ENCODE results near the gene CLDN8. TPM values are rescaled to one million over a fixed set of nuclear protein-coding genes. Genes with fewer than 3 reads are reported as not detected.

The CLDN8 gene
- total RNA-seq, 1 experiment from 2014 or later = not detected

DNA sequence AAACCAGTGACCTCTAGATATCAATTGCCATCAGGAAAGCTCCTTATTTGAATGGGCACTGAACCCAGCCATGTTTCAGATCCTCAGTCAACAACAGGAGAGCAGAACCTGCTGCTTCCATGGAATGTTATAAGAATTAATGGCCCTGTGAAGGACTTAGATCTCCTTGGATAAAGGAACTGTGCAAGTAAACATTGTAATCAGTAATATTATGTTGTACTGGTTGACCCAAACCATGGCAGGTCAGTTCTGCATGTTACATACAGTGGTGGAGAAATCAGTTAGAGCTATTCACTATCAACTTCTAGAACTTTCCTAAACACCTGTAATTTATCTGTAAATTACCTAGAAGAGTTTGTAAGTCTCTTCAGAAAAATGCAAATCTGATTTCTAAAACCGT, 11.2 kb upstream of the CLDN8 start:
- H3K27me3 Mint-ChIP-seq (ENCODE audit: insufficient read depth, unreplicated experiment) = no peaks in the 10 kb centered on the region
- ChIA-PET POLR2A (interaction anchor here (0.7 to 1.8 kb wide), 7 partner anchors 8 to 1154 kb away, joined by 3 to 7 read pairs (median 3); partner anchors contain the start of gene CLDN8), CTCF (interaction anchor here (0.7 to 1.6 kb wide), 6 partner anchors 10 to 183 kb away, joined by 3 to 5 read pairs (median 4); no protein-coding TSS in a partner anchor)
- intact Hi-C loops (cut with micrococcal nuclease) = no loop called here
- H3K4me1 Mint-ChIP-seq (ENCODE audit: insufficient read depth, unreplicated experiment) = peaks cover 13% of the 10 kb centered on the region
- DNase-seq (ENCODE audit: unreplicated experiment) = no peak
- no peaks in the 10 kb centered on the region for H3K9me3 Mint-ChIP-seq (ENCODE audit: unreplicated experiment)
- H3K27ac Mint-ChIP-seq (ENCODE audit: low read depth, unreplicated experiment) = no peak overlapping the region
- TF ChIP-seq, protein P1, sequence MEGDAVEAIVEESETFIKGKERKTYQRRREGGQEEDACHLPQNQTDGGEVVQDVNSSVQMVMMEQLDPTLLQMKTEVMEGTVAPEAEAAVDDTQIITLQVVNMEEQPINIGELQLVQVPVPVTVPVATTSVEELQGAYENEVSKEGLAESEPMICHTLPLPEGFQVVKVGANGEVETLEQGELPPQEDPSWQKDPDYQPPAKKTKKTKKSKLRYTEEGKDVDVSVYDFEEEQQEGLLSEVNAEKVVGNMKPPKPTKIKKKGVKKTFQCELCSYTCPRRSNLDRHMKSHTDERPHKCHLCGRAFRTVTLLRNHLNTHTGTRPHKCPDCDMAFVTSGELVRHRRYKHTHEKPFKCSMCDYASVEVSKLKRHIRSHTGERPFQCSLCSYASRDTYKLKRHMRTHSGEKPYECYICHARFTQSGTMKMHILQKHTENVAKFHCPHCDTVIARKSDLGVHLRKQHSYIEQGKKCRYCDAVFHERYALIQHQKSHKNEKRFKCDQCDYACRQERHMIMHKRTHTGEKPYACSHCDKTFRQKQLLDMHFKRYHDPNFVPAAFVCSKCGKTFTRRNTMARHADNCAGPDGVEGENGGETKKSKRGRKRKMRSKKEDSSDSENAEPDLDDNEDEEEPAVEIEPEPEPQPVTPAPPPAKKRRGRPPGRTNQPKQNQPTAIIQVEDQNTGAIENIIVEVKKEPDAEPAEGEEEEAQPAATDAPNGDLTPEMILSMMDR (IDR thresholded peaks at IDR 0.05; ENCODE audit: unreplicated experiment) = no peak
- BruUV-seq (replicated peaks) = no TSS peak
- no peak overlapping the region for H3K4me3 Mint-ChIP-seq (ENCODE audit: unreplicated experiment)
- no peaks in the 10 kb centered on the region for H3K36me3 Mint-ChIP-seq (ENCODE audit: insufficient read depth, unreplicated experiment)

DNA sequence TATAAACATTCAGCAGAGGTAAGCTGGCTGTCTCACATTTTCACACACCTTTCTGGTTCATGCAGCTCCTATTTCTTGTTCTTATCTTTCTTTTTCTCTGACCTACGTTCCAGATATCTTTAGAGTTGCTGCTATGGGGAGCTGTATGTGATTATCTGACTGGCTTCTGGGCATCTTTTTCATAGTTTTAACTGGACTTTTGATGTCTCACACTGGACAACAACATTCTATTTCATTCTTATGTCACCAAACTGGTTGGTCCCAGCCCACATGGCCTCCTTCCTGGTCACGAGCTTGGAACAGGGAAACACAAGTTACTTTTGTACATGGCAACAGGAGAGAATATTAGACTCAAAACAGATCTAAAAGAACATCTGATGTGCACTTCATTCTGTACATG, 7.7 kb upstream of the CLDN8 start:
- ChIA-PET POLR2A (interaction anchor here (0.6 kb wide), 1 partner anchor 9 kb away, joined by 3 read pairs; no protein-coding TSS in a partner anchor), CTCF (interaction anchor here (0.7 to 0.9 kb wide), 3 partner anchors 35 to 608 kb away, joined by 3 to 4 read pairs (median 3); no protein-coding TSS in a partner anchor)
- Mint-ChIP-seq H3K9me3 (ENCODE audit: unreplicated experiment) (no peaks in the 10 kb centered on the region), H3K4me3 (ENCODE audit: unreplicated experiment) (no peak overlapping the region), H3K4me1 (ENCODE audit: insufficient read depth, unreplicated experiment) (peaks cover 13% of the 10 kb centered on the region), H3K27ac (ENCODE audit: low read depth, unreplicated experiment) (no peak overlapping the region), H3K27me3 (ENCODE audit: insufficient read depth, unreplicated experiment) (no peaks in the 10 kb centered on the region), H3K36me3 (ENCODE audit: insufficient read depth, unreplicated experiment) (no peaks in the 10 kb centered on the region)
- DNase-seq (ENCODE audit: unreplicated experiment) = no peak
- TF ChIP-seq, protein P1 (IDR thresholded peaks at IDR 0.05; ENCODE audit: unreplicated experiment) = no peak
- BruUV-seq (replicated peaks) = no TSS peak
- intact Hi-C loops (cut with micrococcal nuclease) = no loop called here

- CTCF ChIA-PET = interaction anchor here (0.5 to 0.9 kb wide), 2 partner anchors 274 to 609 kb away, joined by 3 to 4 read pairs; partner anchors contain the start of gene KRTAP19-4
- no peak overlapping the region for H3K27ac Mint-ChIP-seq (ENCODE audit: low read depth, unreplicated experiment)
- TF ChIP-seq, protein P1 (IDR thresholded peaks at IDR 0.05; ENCODE audit: unreplicated experiment) = no peak
- H3K9me3 Mint-ChIP-seq (ENCODE audit: unreplicated experiment) = no peaks in the 10 kb centered on the region
- BruUV-seq (replicated peaks) = no TSS peak
- no peak for DNase-seq (ENCODE audit: unreplicated experiment)
- H3K4me3 Mint-ChIP-seq (ENCODE audit: unreplicated experiment) = no peak overlapping the region
- intact Hi-C loops (cut with micrococcal nuclease) = no loop called here
- no peaks in the 10 kb centered on the region for H3K27me3 Mint-ChIP-seq (ENCODE audit: insufficient read depth, unreplicated experiment)
- no peaks in the 10 kb centered on the region for H3K36me3 Mint-ChIP-seq (ENCODE audit: insufficient read depth, unreplicated experiment)
- peaks cover 8% of the 10 kb centered on the region for H3K4me1 Mint-ChIP-seq (ENCODE audit: insufficient read depth, unreplicated experiment)
- POLR2A ChIA-PET = interaction anchor here (0.6 kb wide), 1 partner anchor 254 kb away, joined by 4 read pairs; no protein-coding TSS in a partner anchor
Measured at GRCh38 chr21:30222724-30223123, 6.8 kb upstream of the CLDN8 start.

DNA sequence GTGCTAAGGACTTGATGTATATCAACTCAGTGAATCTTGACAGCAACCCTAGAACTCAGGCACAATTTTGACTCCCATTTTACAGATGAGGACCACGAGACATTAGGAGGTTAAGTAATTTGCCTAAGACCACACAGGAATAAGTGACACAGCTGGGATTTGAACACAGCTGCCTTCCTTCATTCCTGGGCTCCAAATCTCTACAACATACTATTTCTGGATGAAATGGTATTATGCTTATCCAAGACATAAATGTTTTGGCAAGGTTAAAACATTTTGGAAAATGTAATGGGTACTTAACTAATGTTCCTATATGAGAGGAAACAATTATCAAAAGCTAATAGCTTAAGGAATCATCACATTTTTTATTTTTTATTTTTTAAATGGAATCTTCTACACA, 4.8 kb downstream of the CLDN8 start:
- POLR2A ChIA-PET = interaction anchor here (1.0 kb wide), 1 partner anchor 9 kb away, joined by 3 read pairs; no protein-coding TSS in a partner anchor
- peaks cover 7% of the 10 kb centered on the region for H3K4me1 Mint-ChIP-seq (ENCODE audit: insufficient read depth, unreplicated experiment)
- no TSS peak for BruUV-seq (replicated peaks)

More for the DNA sequence above, 4.8 kb downstream of the CLDN8 start:
- intact Hi-C loops (cut with micrococcal nuclease) = no loop called here
- TF ChIP-seq, protein P1 (IDR thresholded peaks at IDR 0.05; ENCODE audit: unreplicated experiment) = no peak
- no peaks in the 10 kb centered on the region for H3K27me3 Mint-ChIP-seq (ENCODE audit: insufficient read depth, unreplicated experiment)
- CTCF ChIA-PET = interaction anchor here (0.6 to 1.0 kb wide), 4 partner anchors 13 to 263 kb away, joined by 3 read pairs; no protein-coding TSS in a partner anchor
- DNase-seq (ENCODE audit: unreplicated experiment) = no peak
- no peak overlapping the region for H3K27ac Mint-ChIP-seq (ENCODE audit: low read depth, unreplicated experiment)
- no peaks in the 10 kb centered on the region for H3K9me3 Mint-ChIP-seq (ENCODE audit: unreplicated experiment)
- no peaks in the 10 kb centered on the region for H3K36me3 Mint-ChIP-seq (ENCODE audit: insufficient read depth, unreplicated experiment)
- H3K4me3 Mint-ChIP-seq (ENCODE audit: unreplicated experiment) = no peak overlapping the region

Measured in MCF 10A (cell line).